ENCODE measurements around the gene NFATC4. TPM values are rescaled to one million over a fixed set of nuclear protein-coding genes. Genes with fewer than 3 reads are reported as not detected.

NFATC4 gene
- total RNA-seq, result 10 to 100 TPM in 5 of 6 donors, 1 to 10 TPM in 1; 8.5 to 98.5 (median 42.1) TPM

- Histone ChIP-seq H3K9me3 (no peaks in the 10 kb centered on the region), H3K27ac (peak within 1 kb of the TSS; percentile 85 to 91 (median 87)), H3K36me3 (no peaks in the 10 kb centered on the region), H3K27me3 (no peaks in the 10 kb centered on the region), H3K4me1 (peaks cover 23 to 41% (median 33%) of the 10 kb centered on the region in 4 donors), H3K4me3 (peak within 1 kb of the TSS; percentile 43 to 57 (median 49))
- ATAC-seq (ENCODE audit: low FRiP score in 2 of 2) (peak; percentile 35 to 62), DNase-seq (peak in 1 of 2 donors; percentile 80)
- 11 to 25% methylated on average over 17 to 19 of the region's 21 CpGs for WGBS, 2 donors
- no peak for TF ChIP-seq EP300 (IDR thresholded peaks at IDR 0.05)
- no peak for TF ChIP-seq POLR2A (IDR thresholded peaks at IDR 0.05)
- TF ChIP-seq POLR2AphosphoS5 (IDR thresholded peaks at IDR 0.05), result no peak
- TF ChIP-seq CTCF (IDR thresholded peaks at IDR 0.05), result no peak
These were observed at the start of gene NFATC4 for GRCh38 chr14:24367514-24368211. Gene NFATC4, plus strand, starts transcription at chr14:24368184. Its CDS starts 157 bp downstream, at chr14:24368341.

GRCh38 chr14:24321212-24321975 lies 46.6 kb upstream of the NFATC4 start:
- no peak for DNase-seq
- ATAC-seq (ENCODE audit: low FRiP score in 2 of 2), result no peak
- no peak overlapping the region for H3K27ac ChIP-seq
- no peaks in the 10 kb centered on the region for H3K27me3 ChIP-seq
- no peaks in the 10 kb centered on the region for H3K9me3 ChIP-seq
- no peak for TF ChIP-seq POLR2AphosphoS5 (IDR thresholded peaks at IDR 0.05)
- TF ChIP-seq EP300 (IDR thresholded peaks at IDR 0.05), result no peak
- no peak for TF ChIP-seq POLR2A (IDR thresholded peaks at IDR 0.05)
- TF ChIP-seq CTCF (IDR thresholded peaks at IDR 0.05), result no peak
- peaks cover 13 to 18% (median 16%) of the 10 kb centered on the region in 4 donors for H3K4me1 ChIP-seq
- no peak overlapping the region for H3K4me3 ChIP-seq
- H3K36me3 ChIP-seq, result peaks cover 0 to 28% (median 8%) of the 10 kb centered on the region in 4 donors
- 89 to 90% methylated on average over 14 of the region's 14 CpGs for WGBS, 2 donors

DNA sequence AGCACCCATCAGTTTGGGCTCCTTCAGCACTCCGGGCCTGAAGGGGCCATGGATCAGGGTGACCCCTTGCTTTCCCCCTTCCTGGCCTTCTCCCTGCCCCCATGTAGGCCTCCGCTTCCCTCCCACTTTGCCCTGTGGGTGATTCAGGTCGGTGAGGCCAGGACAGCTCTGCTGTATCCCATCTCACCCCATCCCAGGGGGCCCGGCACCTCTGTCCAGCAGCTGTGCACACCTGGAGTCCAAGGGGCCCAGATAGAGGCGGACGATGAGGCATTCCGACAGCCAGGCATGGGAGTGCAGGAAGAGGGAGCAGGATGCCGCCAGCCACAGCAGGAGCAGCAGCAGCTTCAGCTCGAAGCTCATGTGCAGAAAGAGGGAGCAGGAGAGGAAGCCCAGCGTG lies 45.3 kb upstream of the NFATC4 start:
- Histone ChIP-seq H3K9me3 (no peaks in the 10 kb centered on the region), H3K4me1 (peaks cover 6 to 12% (median 8%) of the 10 kb centered on the region in 4 donors), H3K36me3 (peaks cover 0 to 28% (median 8%) of the 10 kb centered on the region in 4 donors), H3K4me3 (no peak overlapping the region), H3K27me3 (no peaks in the 10 kb centered on the region), H3K27ac (no peak overlapping the region)
- ATAC-seq (ENCODE audit: low FRiP score in 2 of 2), result no peak
- TF ChIP-seq EP300 (IDR thresholded peaks at IDR 0.05), result no peak
- no peak for TF ChIP-seq CTCF (IDR thresholded peaks at IDR 0.05)
- no peak for TF ChIP-seq POLR2A (IDR thresholded peaks at IDR 0.05)
- TF ChIP-seq POLR2AphosphoS5 (IDR thresholded peaks at IDR 0.05), result no peak
- 77 to 81% methylated on average over 7 to 8 of the region's 10 CpGs for WGBS, 2 donors
- DNase-seq, result peak in 1 of 2 donors; percentile 34

GRCh38 chr14:24323341-24323740 lies 44.6 kb upstream of the NFATC4 start:
- H3K9me3 ChIP-seq, result no peaks in the 10 kb centered on the region
- H3K36me3 ChIP-seq, result peaks cover 0 to 28% (median 8%) of the 10 kb centered on the region in 4 donors
- TF ChIP-seq CTCF (IDR thresholded peaks at IDR 0.05), result no peak
- no peak for TF ChIP-seq POLR2A (IDR thresholded peaks at IDR 0.05)
- no peak for TF ChIP-seq POLR2AphosphoS5 (IDR thresholded peaks at IDR 0.05)
- TF ChIP-seq EP300 (IDR thresholded peaks at IDR 0.05), result no peak
- no peaks in the 10 kb centered on the region for H3K27me3 ChIP-seq
- H3K27ac ChIP-seq, result no peak overlapping the region
- DNase-seq (no peak), ATAC-seq (ENCODE audit: low FRiP score in 2 of 2) (no peak)
- 69 to 71% methylated on average over 3 of the region's 3 CpGs for WGBS, 2 donors
- peaks cover 0 to 12% (median 7%) of the 10 kb centered on the region in 4 donors for H3K4me1 ChIP-seq
- no peak overlapping the region for H3K4me3 ChIP-seq

Measured in upper lobe of left lung (tissue), 6 donors.